HepG2 (cell line): Measurements from ENCODE around the gene PARD3. TPM values are rescaled to one million over a fixed set of nuclear protein-coding genes. Genes with fewer than 3 reads are reported as not detected.

Source experiments
- CBX5 ChIP-seq: sonication (generic); formaldehyde crosslinking; IDR thresholded peaks from 2 replicates; pipeline ENCODE4 v1.4.0; 2020; ENCODE audit warnings: missing genetic modification reagents, borderline replicate concordance
- ELF3 ChIP-seq: IDR thresholded peaks from 2 replicates; pipeline ENCODE4 v1.6.1; 2016; ENCODE audit warnings: missing genetic modification reagents, missing compliant biosample characterization
- NFIC ChIP-seq: IDR thresholded peaks from 2 replicates; pipeline ENCODE4 v1.6.1; 2012; ENCODE audit warnings: mild to moderate bottlenecking, low read length, inconsistent platforms
- NR2F6 ChIP-seq, 2 experiments: IDR thresholded peaks; 2 replicates each; pipeline ENCODE4 v1.6.1; 2016; ENCODE audit warnings: antibody characterized with exemption in 1 of 2, mild to moderate bottlenecking in 1 of 2
- PATZ1 ChIP-seq: sonication (generic); formaldehyde crosslinking; IDR thresholded peaks from 2 replicates; pipeline ENCODE4 v1.4.0; 2020; ENCODE audit warnings: missing genetic modification reagents
- RAD21 ChIP-seq: fragments of 450-650 bp; formaldehyde crosslinking; IDR thresholded peaks from 2 replicates; pipeline ENCODE4 v1.5.0; 2020; ENCODE audit warnings: mild to moderate bottlenecking
- REPIN1 ChIP-seq: sonication (generic); formaldehyde crosslinking; IDR thresholded peaks from 2 replicates; pipeline ENCODE4 v1.8.0; 2022; ENCODE audit warnings: missing genetic modification reagents, low read depth, mild to moderate bottlenecking, borderline replicate concordance
- SKIL ChIP-seq: sonication (generic); formaldehyde crosslinking; IDR thresholded peaks from 2 replicates; pipeline ENCODE4 v1.8.0; 2022; ENCODE audit warnings: missing genetic modification reagents, mild to moderate bottlenecking, moderate library complexity, borderline replicate concordance
- STAT5B ChIP-seq: sonication (generic); formaldehyde crosslinking; IDR thresholded peaks from 2 replicates; pipeline ENCODE4 v1.4.0; 2020; ENCODE audit warnings: missing genetic modification reagents
- TBX2 ChIP-seq: sonication (generic); formaldehyde crosslinking; IDR thresholded peaks from 2 replicates; pipeline ENCODE4 v1.5.0; 2020; ENCODE audit warnings: missing genetic modification reagents, mild to moderate bottlenecking, borderline replicate concordance
- ZNF530 ChIP-seq: sonication (generic); formaldehyde crosslinking; IDR thresholded peaks from 2 replicates; pipeline ENCODE4 v1.5.0; 2020; ENCODE audit warnings: low read depth, mild to moderate bottlenecking, missing genetic modification reagents
- polyA plus RNA-seq, 8 experiments: library from polyadenylated mRNA; depleted of rRNA in 3 of 8; stranded (reverse) in 7 of 8; unstranded in 1 of 8; fragments of >200 nt; fragmentation: Illumina TruSeq in 4 of 8; extraction: Trizol in 4 of 8; gene quantifications; 2 replicates each; pipeline versions ENCODE4 v1.2.1 to v1.2.3, GENCODE V29; 2011 to 2016; ENCODE audit warnings: low read depth in 4 of 8, missing spikeins in 1 of 8, mixed read lengths in 1 of 8; ENCODE audit not compliant: insufficient read depth in 1 of 8
- total RNA-seq, 5 experiments: library from RNA; depleted of rRNA; stranded (reverse); fragments of >200 nt; fragmentation: Illumina TruSeq; extraction: Trizol; gene quantifications; 2 replicates each; pipeline ENCODE4 v1.2.3, GENCODE V29; 2016; ENCODE audit warnings: low read depth in 1 of 5
- TF ChIP-seq, protein P1 (sequence below): sonication (generic); formaldehyde crosslinking; conservative IDR thresholded peaks from 2 replicates; pipeline ENCODE4 v1.4.0; 2020; ENCODE audit warnings: mild to moderate bottlenecking, missing genetic modification reagents, moderate library complexity

Gene PARD3
- total and polyA plus RNA-seq, 2 of the 13 experiments (the other 11 are each of a cell fraction or from before 2014, with no cell fraction given): 40.9 to 60.0 TPM

DNA sequence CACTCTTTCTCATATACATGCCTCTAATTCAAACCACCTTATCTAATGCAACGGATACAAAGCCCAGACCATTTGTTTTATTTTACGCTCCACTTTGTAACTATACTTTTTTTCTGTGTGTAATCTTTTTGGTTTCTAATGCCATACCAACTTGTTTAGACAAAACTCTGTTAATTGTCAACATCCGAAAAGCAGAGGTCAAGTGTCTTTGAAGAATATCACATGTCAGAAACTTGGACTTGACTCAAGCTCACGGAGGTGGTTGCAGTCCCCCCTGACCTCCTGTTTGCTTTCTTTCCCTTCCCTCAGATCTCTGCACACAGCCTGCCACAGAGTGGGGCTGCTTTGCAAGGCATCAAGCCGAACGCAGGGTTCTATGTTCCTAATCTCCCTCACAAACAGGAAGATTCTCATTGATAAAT, 698.9 kb downstream of the PARD3 start (continued):
- peak; percentile 72; the same call in 1 of the 2 replicates for TF ChIP-seq SKIL
- 0 out of 2 replicates have a peak, but pooled peaks have one; percentile 35 for TF ChIP-seq CBX5 (CRISPR knock-in tag)
- no peak for TF ChIP-seq ZNF530
- no peak for TF ChIP-seq STAT5B (CRISPR knock-in tag)
- peak; percentile 58; the same call in 1 of the 2 replicates for TF ChIP-seq NFIC
- peak; percentile 82 for TF ChIP-seq RAD21 (CRISPR knock-in tag)
- TF ChIP-seq TBX2 (CRISPR knock-in tag): peak; percentile 37; the same call in 1 of the 2 replicates
- TF ChIP-seq ELF3 (CRISPR knock-in tag): peak; percentile 24; the same call in 1 of the 2 replicates
- peak; percentile 83 for TF ChIP-seq NR2F6 (IDR thresholded peaks at IDR 0.05)
- TF ChIP-seq NR2F6 (CRISPR knock-in tag; IDR thresholded peaks at IDR 0.05): 0 out of 2 replicates have a peak, but pooled peaks have one; percentile 66
- TF ChIP-seq REPIN1 (CRISPR knock-in tag): 0 out of 2 replicates have a peak, but pooled peaks have one; percentile 25
- TF ChIP-seq PATZ1: peak; percentile 51; the same call in 1 of the 2 replicates
- TF ChIP-seq, protein P1, sequence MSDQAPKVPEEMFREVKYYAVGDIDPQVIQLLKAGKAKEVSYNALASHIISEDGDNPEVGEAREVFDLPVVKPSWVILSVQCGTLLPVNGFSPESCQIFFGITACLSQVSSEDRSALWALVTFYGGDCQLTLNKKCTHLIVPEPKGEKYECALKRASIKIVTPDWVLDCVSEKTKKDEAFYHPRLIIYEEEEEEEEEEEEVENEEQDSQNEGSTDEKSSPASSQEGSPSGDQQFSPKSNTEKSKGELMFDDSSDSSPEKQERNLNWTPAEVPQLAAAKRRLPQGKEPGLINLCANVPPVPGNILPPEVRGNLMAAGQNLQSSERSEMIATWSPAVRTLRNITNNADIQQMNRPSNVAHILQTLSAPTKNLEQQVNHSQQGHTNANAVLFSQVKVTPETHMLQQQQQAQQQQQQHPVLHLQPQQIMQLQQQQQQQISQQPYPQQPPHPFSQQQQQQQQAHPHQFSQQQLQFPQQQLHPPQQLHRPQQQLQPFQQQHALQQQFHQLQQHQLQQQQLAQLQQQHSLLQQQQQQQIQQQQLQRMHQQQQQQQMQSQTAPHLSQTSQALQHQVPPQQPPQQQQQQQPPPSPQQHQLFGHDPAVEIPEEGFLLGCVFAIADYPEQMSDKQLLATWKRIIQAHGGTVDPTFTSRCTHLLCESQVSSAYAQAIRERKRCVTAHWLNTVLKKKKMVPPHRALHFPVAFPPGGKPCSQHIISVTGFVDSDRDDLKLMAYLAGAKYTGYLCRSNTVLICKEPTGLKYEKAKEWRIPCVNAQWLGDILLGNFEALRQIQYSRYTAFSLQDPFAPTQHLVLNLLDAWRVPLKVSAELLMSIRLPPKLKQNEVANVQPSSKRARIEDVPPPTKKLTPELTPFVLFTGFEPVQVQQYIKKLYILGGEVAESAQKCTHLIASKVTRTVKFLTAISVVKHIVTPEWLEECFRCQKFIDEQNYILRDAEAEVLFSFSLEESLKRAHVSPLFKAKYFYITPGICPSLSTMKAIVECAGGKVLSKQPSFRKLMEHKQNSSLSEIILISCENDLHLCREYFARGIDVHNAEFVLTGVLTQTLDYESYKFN (CRISPR knock-in tag): peak; percentile 57
- TF ChIP-seq, all 625 proteins: peak for 78
